ENCODE measurements around the gene ZNF541. TPM values are rescaled to one million over a fixed set of nuclear protein-coding genes. Genes with fewer than 3 reads are reported as not detected.

The ZNF541 gene
- total RNA-seq, 1 donor from 2014 or later: 0.71 TPM

GRCh38 chr19:47561440-47562057 lies 11.4 kb downstream of the ZNF541 start:
- DNase-seq (ENCODE audit: low spot score): no peak

GRCh38 chr19:47560999-47561398 lies 11.9 kb downstream of the ZNF541 start:
- intact Hi-C loops (cut with DNase I): no loop called here

More at GRCh38 chr19:47561440-47562057, 11.4 kb downstream of the ZNF541 start:
- ATAC-seq: peak; percentile 41
- intact Hi-C loops (cut with DNase I): no loop called here

GRCh38 chr19:47550129-47550528 lies 22.8 kb downstream of the ZNF541 start:
- no peak for DNase-seq (ENCODE audit: low spot score)
- ATAC-seq: no peak
- intact Hi-C loops (cut with DNase I): no loop called here

More at GRCh38 chr19:47560999-47561398, 11.9 kb downstream of the ZNF541 start:
- DNase-seq (ENCODE audit: low spot score) (no peak), ATAC-seq (no peak)

GRCh38 chr19:47549261-47549862 lies 23.6 kb downstream of the ZNF541 start:
- ATAC-seq: no peak

GRCh38 chr19:47547199-47547598 lies 25.7 kb downstream of the ZNF541 start:
- intact Hi-C loops (cut with DNase I): no loop called here
- DNase-seq (ENCODE audit: low spot score): no peak
- no peak for ATAC-seq

More at GRCh38 chr19:47549261-47549862, 23.6 kb downstream of the ZNF541 start:
- intact Hi-C loops (cut with DNase I): no loop called here
- no peak for DNase-seq (ENCODE audit: low spot score)

- DNase-seq (ENCODE audit: low spot score) (no peak), ATAC-seq (no peak)
- intact Hi-C loops (cut with DNase I): no loop called here
Observed at GRCh38 chr19:47545061-47545948, 27.6 kb downstream of the ZNF541 start.

GRCh38 chr19:47544476-47544875 lies 28.5 kb downstream of the ZNF541 start:
- no peak for ATAC-seq

GRCh38 chr19:47544075-47544474 lies 28.9 kb downstream of the ZNF541 start:
- intact Hi-C loops (cut with DNase I): loop anchor here (5.0 kb wide), 1 partner anchor 1908 kb away; the partner anchor contains the start of genes ALDH16A1 and PIH1D1
- no peak for ATAC-seq
- DNase-seq (ENCODE audit: low spot score): no peak

More at GRCh38 chr19:47544476-47544875, 28.5 kb downstream of the ZNF541 start:
- intact Hi-C loops (cut with DNase I): loop anchor here (5.0 kb wide), 1 partner anchor 1908 kb away; the partner anchor contains the start of genes ALDH16A1 and PIH1D1
- no peak for DNase-seq (ENCODE audit: low spot score)

- no peak for ATAC-seq
- intact Hi-C loops (cut with DNase I): loop anchor here (5.0 kb wide), 1 partner anchor 1910 kb away; the partner anchor contains the start of genes ALDH16A1 and PIH1D1
- no peak for DNase-seq (ENCODE audit: low spot score)
Observed at GRCh38 chr19:47542030-47542475, 30.9 kb downstream of the ZNF541 start.

GRCh38 chr19:47541518-47541917 lies 31.4 kb downstream of the ZNF541 start:
- ATAC-seq (no peak), DNase-seq (ENCODE audit: low spot score) (no peak)
- intact Hi-C loops (cut with DNase I): loop anchor here (5.0 kb wide), 1 partner anchor 1911 kb away; the partner anchor contains the start of genes ALDH16A1 and PIH1D1

GRCh38 chr19:47540748-47541147 lies 32.2 kb downstream of the ZNF541 start:
- DNase-seq (ENCODE audit: low spot score): no peak
- intact Hi-C loops (cut with DNase I): loop anchor here (5.0 kb wide), 1 partner anchor 1912 kb away; the partner anchor contains the start of genes ALDH16A1 and PIH1D1
- no peak for ATAC-seq

GRCh38 chr19:47539747-47540311 lies 33.1 kb downstream of the ZNF541 start:
- ATAC-seq (no peak), DNase-seq (ENCODE audit: low spot score) (no peak)
- intact Hi-C loops (cut with DNase I): loop anchor here (5.0 kb wide), 1 partner anchor 1912 kb away; the partner anchor contains the start of genes ALDH16A1 and PIH1D1

- DNase-seq (ENCODE audit: low spot score) (no peak), ATAC-seq (no peak)
- intact Hi-C loops (cut with DNase I): no loop called here
Observed at GRCh38 chr19:47538812-47539211, 34.1 kb downstream of the ZNF541 start.

- intact Hi-C loops (cut with DNase I): no loop called here
Observed at GRCh38 chr19:47537493-47537892, 35.5 kb downstream of the ZNF541 start.

GRCh38 chr19:47534628-47535027 lies 38.3 kb downstream of the ZNF541 start:
- ATAC-seq (no peak), DNase-seq (ENCODE audit: low spot score) (no peak)
- intact Hi-C loops (cut with DNase I): no loop called here

More at GRCh38 chr19:47537493-47537892, 35.5 kb downstream of the ZNF541 start:
- no peak for ATAC-seq
- no peak for DNase-seq (ENCODE audit: low spot score)

GRCh38 chr19:47531640-47532387 lies 41.1 kb downstream of the ZNF541 start:
- DNase-seq (ENCODE audit: low spot score) (no peak), ATAC-seq (no peak)
- intact Hi-C loops (cut with DNase I): no loop called here

GRCh38 chr19:47529018-47529742 lies 43.8 kb downstream of the ZNF541 start:
- no peak for DNase-seq (ENCODE audit: low spot score)
- no peak for ATAC-seq
- intact Hi-C loops (cut with DNase I): loop anchor here (10.0 kb wide), 1 partner anchor 166 kb away; no protein-coding TSS in a partner anchor
